Neural cell (in vitro differentiated cells): ENCODE data around the gene TRAF6.

ENCODE experiments used
- EP300 ChIP-seq: fragments of 450-650 bp; conservative IDR thresholded peaks from 2 replicates; pipeline ENCODE4 v1.6.1; 2014; ENCODE audit warnings: antibody characterized with exemption, mild to moderate bottlenecking, moderate library complexity; ENCODE audit not compliant: poor library complexity, severe bottlenecking
- EZH2 ChIP-seq: fragments of 200-600, 300-800 bp; shearing (Covaris generic), sonication (generic); IDR thresholded peaks from 2 replicates; pipeline ENCODE4 v1.6.1; 2014; ENCODE audit warnings: antibody characterized with exemption, low read length, borderline replicate concordance, mild to moderate bottlenecking; ENCODE audit not compliant: insufficient read depth, poor library complexity, severe bottlenecking
- MXI1 ChIP-seq: fragments of 450-650 bp; conservative IDR thresholded peaks from 2 replicates; pipeline ENCODE4 v1.6.1; 2014; ENCODE audit warnings: antibody characterized with exemption, mild to moderate bottlenecking; ENCODE audit not compliant: poor library complexity, severe bottlenecking
- POLR2AphosphoS5 ChIP-seq: IDR thresholded peaks from 2 replicates; pipeline ENCODE4 v1.6.1; 2012
- RAD21 ChIP-seq: fragments of 450-650 bp; conservative IDR thresholded peaks from 2 replicates; pipeline ENCODE4 v1.6.1; 2014; ENCODE audit warnings: antibody characterized with exemption, mild to moderate bottlenecking, moderate library complexity
- SMC3 ChIP-seq: fragments of 450-650 bp; conservative IDR thresholded peaks from 2 replicates; pipeline ENCODE4 v1.6.1; 2014; ENCODE audit warnings: antibody characterized with exemption, mild to moderate bottlenecking, moderate library complexity; ENCODE audit not compliant: poor library complexity
- TAF1 ChIP-seq: IDR thresholded peaks from 2 replicates; pipeline ENCODE4 v1.6.1; 2012; ENCODE audit warnings: low read depth
- TF ChIP-seq, protein P1 (sequence below): fragments of 450-650 bp; IDR thresholded peaks from 2 replicates; pipeline ENCODE4 v1.5.1; 2014; ENCODE audit warnings: antibody characterized with exemption, mild to moderate bottlenecking, moderate library complexity; ENCODE audit not compliant: poor library complexity, severe bottlenecking
- TF ChIP-seq, protein P2 (sequence below): IDR thresholded peaks from 2 replicates; pipeline ENCODE4 v1.6.1; 2012; ENCODE audit warnings: borderline replicate concordance

DNA sequence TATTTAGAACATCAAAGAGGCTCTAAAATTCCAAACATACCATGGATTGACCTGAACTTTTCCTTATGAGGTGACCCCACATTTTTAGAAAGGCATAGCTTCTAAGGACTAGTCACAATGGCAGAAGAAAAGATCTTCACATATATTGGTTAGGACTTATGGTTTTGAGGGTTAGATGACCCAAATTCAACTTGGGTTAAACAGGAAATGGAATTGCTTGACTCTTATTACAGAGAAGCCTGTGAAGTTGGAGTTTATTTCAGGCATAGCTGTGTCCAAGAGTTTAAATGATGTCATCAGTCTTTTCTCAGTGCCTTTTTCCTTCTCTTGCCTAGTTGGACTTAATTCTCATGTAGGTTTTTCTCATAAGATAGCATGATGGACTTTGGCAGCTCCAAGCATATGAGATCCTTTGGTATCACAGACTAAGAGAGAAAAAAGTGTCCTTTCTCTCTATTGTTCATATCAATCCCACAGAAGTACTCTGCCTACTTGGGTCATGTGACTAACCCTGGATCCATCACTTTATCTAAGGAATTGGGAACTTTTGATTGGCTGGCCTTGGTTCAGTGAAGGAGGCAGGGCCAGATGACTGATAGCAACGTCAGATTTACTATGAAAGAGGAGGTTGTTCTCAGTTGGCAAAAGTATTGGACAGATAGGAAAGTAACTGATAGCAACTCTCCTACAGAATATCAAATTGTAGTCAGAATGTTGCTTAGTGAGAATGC is 40.5 kb upstream of the TRAF6 start:
- TF ChIP-seq, protein P1, sequence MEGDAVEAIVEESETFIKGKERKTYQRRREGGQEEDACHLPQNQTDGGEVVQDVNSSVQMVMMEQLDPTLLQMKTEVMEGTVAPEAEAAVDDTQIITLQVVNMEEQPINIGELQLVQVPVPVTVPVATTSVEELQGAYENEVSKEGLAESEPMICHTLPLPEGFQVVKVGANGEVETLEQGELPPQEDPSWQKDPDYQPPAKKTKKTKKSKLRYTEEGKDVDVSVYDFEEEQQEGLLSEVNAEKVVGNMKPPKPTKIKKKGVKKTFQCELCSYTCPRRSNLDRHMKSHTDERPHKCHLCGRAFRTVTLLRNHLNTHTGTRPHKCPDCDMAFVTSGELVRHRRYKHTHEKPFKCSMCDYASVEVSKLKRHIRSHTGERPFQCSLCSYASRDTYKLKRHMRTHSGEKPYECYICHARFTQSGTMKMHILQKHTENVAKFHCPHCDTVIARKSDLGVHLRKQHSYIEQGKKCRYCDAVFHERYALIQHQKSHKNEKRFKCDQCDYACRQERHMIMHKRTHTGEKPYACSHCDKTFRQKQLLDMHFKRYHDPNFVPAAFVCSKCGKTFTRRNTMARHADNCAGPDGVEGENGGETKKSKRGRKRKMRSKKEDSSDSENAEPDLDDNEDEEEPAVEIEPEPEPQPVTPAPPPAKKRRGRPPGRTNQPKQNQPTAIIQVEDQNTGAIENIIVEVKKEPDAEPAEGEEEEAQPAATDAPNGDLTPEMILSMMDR = no peak
- TF ChIP-seq EP300 (no peak), EZH2 (no peak), POLR2AphosphoS5 (no peak), RAD21 (no peak), TAF1 (no peak), SMC3 (no peak), MXI1 (no peak)
- TF ChIP-seq, protein P2, sequence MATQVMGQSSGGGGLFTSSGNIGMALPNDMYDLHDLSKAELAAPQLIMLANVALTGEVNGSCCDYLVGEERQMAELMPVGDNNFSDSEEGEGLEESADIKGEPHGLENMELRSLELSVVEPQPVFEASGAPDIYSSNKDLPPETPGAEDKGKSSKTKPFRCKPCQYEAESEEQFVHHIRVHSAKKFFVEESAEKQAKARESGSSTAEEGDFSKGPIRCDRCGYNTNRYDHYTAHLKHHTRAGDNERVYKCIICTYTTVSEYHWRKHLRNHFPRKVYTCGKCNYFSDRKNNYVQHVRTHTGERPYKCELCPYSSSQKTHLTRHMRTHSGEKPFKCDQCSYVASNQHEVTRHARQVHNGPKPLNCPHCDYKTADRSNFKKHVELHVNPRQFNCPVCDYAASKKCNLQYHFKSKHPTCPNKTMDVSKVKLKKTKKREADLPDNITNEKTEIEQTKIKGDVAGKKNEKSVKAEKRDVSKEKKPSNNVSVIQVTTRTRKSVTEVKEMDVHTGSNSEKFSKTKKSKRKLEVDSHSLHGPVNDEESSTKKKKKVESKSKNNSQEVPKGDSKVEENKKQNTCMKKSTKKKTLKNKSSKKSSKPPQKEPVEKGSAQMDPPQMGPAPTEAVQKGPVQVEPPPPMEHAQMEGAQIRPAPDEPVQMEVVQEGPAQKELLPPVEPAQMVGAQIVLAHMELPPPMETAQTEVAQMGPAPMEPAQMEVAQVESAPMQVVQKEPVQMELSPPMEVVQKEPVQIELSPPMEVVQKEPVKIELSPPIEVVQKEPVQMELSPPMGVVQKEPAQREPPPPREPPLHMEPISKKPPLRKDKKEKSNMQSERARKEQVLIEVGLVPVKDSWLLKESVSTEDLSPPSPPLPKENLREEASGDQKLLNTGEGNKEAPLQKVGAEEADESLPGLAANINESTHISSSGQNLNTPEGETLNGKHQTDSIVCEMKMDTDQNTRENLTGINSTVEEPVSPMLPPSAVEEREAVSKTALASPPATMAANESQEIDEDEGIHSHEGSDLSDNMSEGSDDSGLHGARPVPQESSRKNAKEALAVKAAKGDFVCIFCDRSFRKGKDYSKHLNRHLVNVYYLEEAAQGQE = no peak
